Upper lobe of right lung (tissue), 1 donor: ENCODE results near the gene MRPL48. TPM values are rescaled to one million over a fixed set of nuclear protein-coding genes. Genes with fewer than 3 reads are reported as not detected.

Source experiments
- ATAC-seq: fragments of 200-7000 bp; cut with Tn5 transposase; one replicate; pipeline ENCODE4 v1.9.1; 2020; ENCODE audit warnings: mild to moderate bottlenecking, moderate library complexity
- DNase-seq: peaks from one replicate; pipeline ENCODE4 v3.0.0-alpha.2; 2020
- H3K27ac ChIP-seq: fragments of 200-600 bp; one replicate; pipeline ENCODE4 v1.8.0; 2022
- H3K27me3 ChIP-seq: fragments of 200-600 bp; one replicate; pipeline ENCODE4 v1.8.0; 2022; ENCODE audit warnings: mild to moderate bottlenecking
- H3K36me3 ChIP-seq: fragments of 200-600 bp; one replicate; pipeline ENCODE4 v1.8.0; 2022
- H3K4me1 ChIP-seq: fragments of 200-600 bp; one replicate; pipeline ENCODE4 v1.8.0; 2022
- H3K4me3 ChIP-seq: fragments of 200-600 bp; one replicate; pipeline ENCODE4 v1.8.0; 2022; ENCODE audit warnings: mild to moderate bottlenecking
- H3K9me3 ChIP-seq: fragments of 200-600 bp; one replicate; pipeline ENCODE4 v1.8.0; 2022
- intact Hi-C: fragments of 100-400 bp; cut with DNase I; formaldehyde crosslinking; loops from one replicate; pipeline ENCODE4 v1.11.0; 2022
- total RNA-seq: library from RNA; stranded (reverse); fragmentation: NEBNext Ultra II Directional; extraction: Animal tissue kit (Norgen Biotek cat#: 25700); gene quantifications from one replicate; pipeline ENCODE4 v1.2.1, GENCODE V29; 2021
- TF ChIP-seq, protein P1 (sequence below): fragments of 200-600 bp; IDR thresholded peaks from one replicate; pipeline ENCODE4 v1.8.0; 2022; ENCODE audit warnings: antibody characterized with exemption
- donor health status: DM: no; HTN: yes; CAD: no; lungs with severe emphysema.

Gene MRPL48
- total RNA-seq, 1 donor from 2014 or later = 21.4 TPM

- H3K4me3 ChIP-seq = no peak overlapping the region
- H3K36me3 ChIP-seq = peaks cover 28% of the 10 kb centered on the region
- no peak overlapping the region for H3K27ac ChIP-seq
- DNase-seq (no peak), ATAC-seq (no peak)
- peaks cover 7% of the 10 kb centered on the region for H3K4me1 ChIP-seq
- H3K27me3 ChIP-seq = no peaks in the 10 kb centered on the region
- TF ChIP-seq, protein P1, sequence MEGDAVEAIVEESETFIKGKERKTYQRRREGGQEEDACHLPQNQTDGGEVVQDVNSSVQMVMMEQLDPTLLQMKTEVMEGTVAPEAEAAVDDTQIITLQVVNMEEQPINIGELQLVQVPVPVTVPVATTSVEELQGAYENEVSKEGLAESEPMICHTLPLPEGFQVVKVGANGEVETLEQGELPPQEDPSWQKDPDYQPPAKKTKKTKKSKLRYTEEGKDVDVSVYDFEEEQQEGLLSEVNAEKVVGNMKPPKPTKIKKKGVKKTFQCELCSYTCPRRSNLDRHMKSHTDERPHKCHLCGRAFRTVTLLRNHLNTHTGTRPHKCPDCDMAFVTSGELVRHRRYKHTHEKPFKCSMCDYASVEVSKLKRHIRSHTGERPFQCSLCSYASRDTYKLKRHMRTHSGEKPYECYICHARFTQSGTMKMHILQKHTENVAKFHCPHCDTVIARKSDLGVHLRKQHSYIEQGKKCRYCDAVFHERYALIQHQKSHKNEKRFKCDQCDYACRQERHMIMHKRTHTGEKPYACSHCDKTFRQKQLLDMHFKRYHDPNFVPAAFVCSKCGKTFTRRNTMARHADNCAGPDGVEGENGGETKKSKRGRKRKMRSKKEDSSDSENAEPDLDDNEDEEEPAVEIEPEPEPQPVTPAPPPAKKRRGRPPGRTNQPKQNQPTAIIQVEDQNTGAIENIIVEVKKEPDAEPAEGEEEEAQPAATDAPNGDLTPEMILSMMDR = no peak
- intact Hi-C loops = no loop called here
- no peaks in the 10 kb centered on the region for H3K9me3 ChIP-seq
Observed at GRCh38 chr11:73870261-73870660, 82.6 kb downstream of the MRPL48 start.

DNA sequence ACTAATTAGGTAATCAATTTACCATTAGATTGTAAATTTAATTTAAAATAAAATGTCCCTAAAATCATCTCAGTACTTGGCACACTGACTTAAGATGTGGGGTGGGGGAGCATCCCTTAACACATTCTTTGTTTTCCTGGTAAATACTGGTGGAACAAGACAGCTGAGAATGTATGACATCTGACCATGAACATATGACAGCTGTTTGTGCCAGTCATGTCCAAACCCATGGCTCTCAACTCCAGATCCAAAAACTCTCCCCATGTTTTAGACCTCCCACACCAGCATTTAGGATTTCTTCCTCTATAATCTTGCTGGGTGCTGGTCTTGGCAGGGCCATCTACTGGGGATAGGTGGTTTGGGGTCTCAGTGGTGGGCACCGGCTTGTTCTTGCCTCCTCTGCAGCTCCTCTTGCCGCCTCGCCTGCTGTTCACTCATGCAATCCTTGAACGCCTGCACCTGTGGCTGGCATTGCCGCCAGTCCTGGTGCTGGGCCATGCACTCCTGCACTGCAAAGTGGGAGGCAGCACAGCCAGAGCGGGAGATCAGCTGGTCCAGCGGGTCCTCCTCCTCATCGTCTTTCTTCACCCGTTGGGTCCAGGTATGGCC lies 85.2 kb downstream of the MRPL48 start:
- Histone ChIP-seq H3K4me1 (peaks cover 23% of the 10 kb centered on the region), H3K4me3 (no peak overlapping the region), H3K9me3 (no peaks in the 10 kb centered on the region), H3K27ac (no peak overlapping the region), H3K27me3 (no peaks in the 10 kb centered on the region), H3K36me3 (peaks cover 28% of the 10 kb centered on the region)
- no peak for ATAC-seq
- intact Hi-C loops = no loop called here
- TF ChIP-seq, protein P1 = no peak
- DNase-seq = no peak

GRCh38 chr11:73875380-73875779 lies 87.7 kb downstream of the MRPL48 start:
- TF ChIP-seq, protein P1 = no peak
- Histone ChIP-seq H3K27me3 (no peaks in the 10 kb centered on the region), H3K9me3 (no peaks in the 10 kb centered on the region), H3K27ac (no peak overlapping the region), H3K4me3 (peak overlapping the region; percentile 73), H3K4me1 (peaks cover 24% of the 10 kb centered on the region), H3K36me3 (peaks cover 24% of the 10 kb centered on the region)
- DNase-seq = no peak
- intact Hi-C loops = no loop called here
- ATAC-seq = no peak

GRCh38 chr11:73875840-73876239 lies 88.2 kb downstream of the MRPL48 start:
- H3K36me3 ChIP-seq = peaks cover 24% of the 10 kb centered on the region
- H3K4me3 ChIP-seq = peak overlapping the region; percentile 73
- DNase-seq = no peak
- TF ChIP-seq, protein P1 = no peak
- H3K27ac ChIP-seq = peak overlapping the region; percentile 82
- no peaks in the 10 kb centered on the region for H3K9me3 ChIP-seq
- intact Hi-C loops = no loop called here
- peaks cover 24% of the 10 kb centered on the region for H3K4me1 ChIP-seq
- ATAC-seq = no peak
- no peaks in the 10 kb centered on the region for H3K27me3 ChIP-seq

GRCh38 chr11:73876424-73877310 lies 89.0 kb downstream of the MRPL48 start, which contains the start of the genes COA4 and PAAF1:
COA4 (minus strand) TSS chr11:73876846; CDS start chr11:73873378, 3,468 bp downstream.
PAAF1 (plus strand) TSS chr11:73876999; CDS start chr11:73877022, 23 bp downstream.
- DNase-seq = peak; percentile 96
- intact Hi-C loops = no loop called here

More at GRCh38 chr11:73876424-73877310, 89.0 kb downstream of the MRPL48 start, which contains the start of the genes COA4 and PAAF1:
- peak within 1 kb of the TSS; percentile 73 for H3K4me3 ChIP-seq
- ATAC-seq = peak; percentile 99
- H3K27ac ChIP-seq = peak within 1 kb of the TSS; percentile 82
- H3K4me1 ChIP-seq = peaks cover 24% of the 10 kb centered on the region
- TF ChIP-seq, protein P1 = no peak
- peaks cover 21% of the 10 kb centered on the region for H3K36me3 ChIP-seq
- H3K9me3 ChIP-seq = no peaks in the 10 kb centered on the region
- H3K27me3 ChIP-seq = no peaks in the 10 kb centered on the region
